Skeletal muscle tissue (tissue), 4 donors: ENCODE measurements around the gene CELF1. TPM values are rescaled to one million over a fixed set of nuclear protein-coding genes. Genes with fewer than 3 reads are reported as not detected.
A peak's percentile ranks its signal among the peaks of the same experiment; 100 is the strongest.
"Not testable (repeated sequence)": the region's sequence is repeated elsewhere in the genome, so short reads cannot be mapped to it uniquely, and the experiment has no call there.

ENCODE experiments used
- H3K27ac ChIP-seq: one replicate; pipeline ENCODE4 v1.7.0; 2013; ENCODE audit warnings: mild to moderate bottlenecking, low read depth, low read length, inconsistent platforms
- H3K27me3 ChIP-seq, 3 donors: one replicate each; pipeline ENCODE4 v1.7.0; 2013; ENCODE audit warnings: low read length in 3 of 3; ENCODE audit not compliant: control insufficient read depth in 3 of 3, insufficient read depth in 3 of 3
- H3K36me3 ChIP-seq, 3 donors: one replicate each; pipeline ENCODE4 v1.7.0; 2013; ENCODE audit warnings: low read length in 3 of 3; ENCODE audit not compliant: control insufficient read depth in 3 of 3, insufficient read depth in 3 of 3
- H3K4me1 ChIP-seq, 3 donors: one replicate each; pipeline ENCODE4 v1.7.0; 2013; ENCODE audit warnings: low read length in 3 of 3, mild to moderate bottlenecking in 3 of 3; ENCODE audit not compliant: control insufficient read depth in 3 of 3, insufficient read depth in 3 of 3
- H3K4me3 ChIP-seq, 3 donors: one replicate each; pipeline ENCODE4 v1.7.0; 2013; ENCODE audit warnings: low read length in 3 of 3
- H3K9ac ChIP-seq, 3 donors: one replicate each; pipeline ENCODE4 v1.7.0; 2013; ENCODE audit warnings: low read length in 3 of 3, mild to moderate bottlenecking in 3 of 3, moderate library complexity in 2 of 3, low read depth in 1 of 3
- H3K9me3 ChIP-seq, 3 donors: one replicate each; pipeline ENCODE4 v1.7.0; 2013; ENCODE audit warnings: low read length in 3 of 3; ENCODE audit not compliant: control insufficient read depth in 3 of 3
- total RNA-seq: library from RNA; depleted of rRNA; stranded (reverse); fragments of >200 nt; gene quantifications from one replicate; pipeline ENCODE4 v1.2.3, GENCODE V29; 2014
- donor health status: Osteomylitis.

The CELF1 gene
- total RNA-seq, 1 donor from 2014 or later, result 74.6 TPM

GRCh38 chr11:47564933-47565339 lies 12.0 kb upstream of the CELF1 start:
- H3K9me3 ChIP-seq, result no peaks in the 10 kb centered on the region
- peak overlapping the region; percentile 85 for H3K27ac ChIP-seq
- peaks cover 2 to 8% (median 7%) of the 10 kb centered on the region in 3 donors for H3K36me3 ChIP-seq
- peak overlapping the region; percentile 86 to 97 (median 96) for H3K9ac ChIP-seq
- peak overlapping the region; percentile 71 to 89 (median 84) for H3K4me3 ChIP-seq
- peaks cover 5 to 31% (median 12%) of the 10 kb centered on the region in 3 donors for H3K4me1 ChIP-seq
- no peaks in the 10 kb centered on the region for H3K27me3 ChIP-seq

GRCh38 chr11:47564366-47564765 lies 11.4 kb upstream of the CELF1 start:
- not testable (repeated sequence) for H3K36me3 ChIP-seq, H3K27ac ChIP-seq, H3K9me3 ChIP-seq, H3K27me3 ChIP-seq
- peaks cover 5 to 31% (median 12%) of the 10 kb centered on the region in 3 donors for H3K4me1 ChIP-seq
- peak overlapping the region in 1 of 3 donors; percentile 89 for H3K4me3 ChIP-seq
- peak overlapping the region in 1 of 3 donors; percentile 96 for H3K9ac ChIP-seq

DNA sequence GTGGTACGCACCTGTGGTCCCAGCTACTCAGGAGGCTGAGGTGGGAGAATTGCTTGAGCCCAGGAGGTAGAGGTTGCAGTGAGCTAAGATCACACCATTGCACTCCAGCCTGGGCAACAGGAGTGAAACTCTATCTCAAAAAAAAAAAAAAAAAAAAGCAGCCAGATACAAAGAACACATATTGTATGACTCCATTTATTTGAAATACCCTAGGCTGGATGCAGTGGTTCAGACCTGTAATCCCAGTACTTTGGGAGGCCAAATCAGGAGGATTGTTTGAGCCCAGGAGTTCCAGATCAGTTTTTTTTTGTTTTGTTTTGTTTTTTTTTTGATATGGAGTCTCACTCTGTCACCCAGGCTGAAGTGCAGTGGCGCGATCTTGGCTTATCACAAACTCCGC lies 9.5 kb upstream of the CELF1 start:
- not testable (repeated sequence) for H3K27me3 ChIP-seq, H3K36me3 ChIP-seq, H3K9ac ChIP-seq, H3K4me3 ChIP-seq, H3K27ac ChIP-seq, H3K9me3 ChIP-seq
- H3K4me1 ChIP-seq, result peaks cover 5 to 31% (median 12%) of the 10 kb centered on the region in 3 donors

DNA sequence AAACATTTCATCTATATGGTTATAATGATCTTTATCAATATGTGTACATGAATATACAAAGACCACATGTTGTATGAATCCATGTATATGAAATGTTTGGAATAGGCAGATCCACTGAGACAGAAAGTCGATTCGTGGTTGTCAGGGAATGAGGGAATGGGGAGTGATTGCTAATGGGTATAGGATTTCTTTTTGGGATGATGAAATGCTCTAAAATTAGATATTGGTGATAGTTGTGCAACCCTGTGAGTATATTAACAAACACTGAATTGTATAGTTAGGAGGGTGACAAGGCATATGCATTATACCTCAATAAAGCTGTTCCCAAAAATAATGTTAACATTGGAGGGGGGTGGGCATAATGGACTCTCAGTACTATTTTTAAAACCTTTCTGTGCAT lies 7.5 kb upstream of the CELF1 start:
- Histone ChIP-seq H3K4me1 (peaks cover 5 to 19% (median 8%) of the 10 kb centered on the region in 3 donors), H3K36me3 (no peaks in the 10 kb centered on the region), H3K27me3 (no peaks in the 10 kb centered on the region), H3K4me3 (no peak overlapping the region), H3K9ac (no peak overlapping the region), H3K9me3 (no peaks in the 10 kb centered on the region), H3K27ac (peak overlapping the region; percentile 12)

- H3K9ac ChIP-seq, result no peak overlapping the region
- H3K4me3 ChIP-seq, result no peak overlapping the region
- no peaks in the 10 kb centered on the region for H3K27me3 ChIP-seq
- H3K27ac ChIP-seq, result no peak overlapping the region
- H3K36me3 ChIP-seq, result no peaks in the 10 kb centered on the region
- peaks cover 0 to 9% (median 2%) of the 10 kb centered on the region in 3 donors for H3K4me1 ChIP-seq
- H3K9me3 ChIP-seq, result no peaks in the 10 kb centered on the region
Observed at GRCh38 chr11:47558695-47559094, 5.8 kb upstream of the CELF1 start.

DNA sequence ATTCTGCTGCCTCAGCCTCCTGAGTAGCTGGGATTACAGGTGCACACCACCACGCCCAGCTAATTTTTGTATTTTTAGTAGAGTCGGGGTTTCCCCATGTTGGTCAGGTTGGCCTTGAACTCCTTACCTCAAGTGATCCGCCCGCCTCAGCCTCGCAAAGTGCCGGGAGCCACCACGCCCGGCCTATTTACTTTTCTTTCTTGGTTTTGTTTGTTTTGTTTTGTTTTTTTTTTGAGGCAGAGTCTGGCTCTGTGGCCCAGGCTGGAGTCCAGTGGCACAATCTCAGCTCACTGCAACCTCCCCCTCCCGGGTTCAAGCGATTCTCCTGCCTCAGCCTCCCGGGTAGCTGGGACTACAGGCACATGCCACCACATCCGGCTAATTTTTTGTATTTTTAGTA lies 4.1 kb upstream of the CELF1 start:
- not testable (repeated sequence) for H3K36me3 ChIP-seq, H3K4me3 ChIP-seq, H3K27ac ChIP-seq, H3K9ac ChIP-seq, H3K27me3 ChIP-seq, H3K9me3 ChIP-seq
- H3K4me1 ChIP-seq, result peaks cover 9 to 19% (median 9%) of the 10 kb centered on the region in 3 donors

GRCh38 chr11:47553406-47553743 lies 443 bp upstream of the CELF1 start:
- no peaks in the 10 kb centered on the region for H3K27me3 ChIP-seq
- H3K9ac ChIP-seq, result peak overlapping the region; percentile 76 to 97 (median 77)
- H3K9me3 ChIP-seq, result no peaks in the 10 kb centered on the region
- H3K27ac ChIP-seq, result peak overlapping the region; percentile 93
- H3K4me3 ChIP-seq, result peak overlapping the region; percentile 87 to 99 (median 96)
- peaks cover 24 to 31% (median 27%) of the 10 kb centered on the region in 3 donors for H3K4me1 ChIP-seq
- H3K36me3 ChIP-seq, result peaks cover 0 to 2% (median 0%) of the 10 kb centered on the region in 3 donors

GRCh38 chr11:47552056-47552565 lies 821 bp downstream of the CELF1 start:
- Histone ChIP-seq H3K36me3 (peaks cover 0 to 2% (median 0%) of the 10 kb centered on the region in 3 donors), H3K9me3 (no peaks in the 10 kb centered on the region), H3K27ac (peak overlapping the region; percentile 93), H3K4me1 (peaks cover 32 to 41% (median 38%) of the 10 kb centered on the region in 3 donors), H3K9ac (peak overlapping the region; percentile 93 to 97 (median 97)), H3K27me3 (no peaks in the 10 kb centered on the region), H3K4me3 (peak overlapping the region; percentile 94 to 99 (median 96))

DNA sequence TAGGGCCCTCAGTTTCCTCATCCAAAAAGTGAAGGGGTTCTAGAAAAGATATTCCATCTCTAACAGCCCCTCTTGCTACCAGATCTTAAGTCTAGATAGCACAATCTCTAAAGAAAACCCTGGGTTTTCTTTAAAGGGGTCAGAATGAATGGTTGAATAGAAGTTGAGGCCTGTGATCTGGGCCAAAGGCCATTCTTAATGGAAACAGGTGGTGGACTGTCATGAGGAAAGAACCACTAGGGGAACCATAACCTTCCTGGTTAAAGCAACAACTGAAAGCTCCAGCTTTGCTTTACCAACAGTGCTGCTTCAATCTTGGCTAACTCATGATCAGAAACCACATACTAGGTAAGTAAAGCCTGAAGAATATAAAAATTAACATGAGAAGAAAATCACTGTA lies 1.8 kb downstream of the CELF1 start:
- Histone ChIP-seq H3K9me3 (no peaks in the 10 kb centered on the region), H3K27me3 (no peaks in the 10 kb centered on the region), H3K9ac (peak overlapping the region in 1 of 3 donors; percentile 97), H3K4me3 (peak overlapping the region; percentile 0 to 99 (median 45)), H3K4me1 (peaks cover 32 to 41% (median 39%) of the 10 kb centered on the region in 3 donors), H3K27ac (peak overlapping the region; percentile 93), H3K36me3 (peaks cover 0 to 2% (median 0%) of the 10 kb centered on the region in 3 donors)

- Histone ChIP-seq H3K4me1 (peaks cover 32 to 41% (median 39%) of the 10 kb centered on the region in 3 donors), H3K36me3 (peaks cover 0 to 2% (median 0%) of the 10 kb centered on the region in 3 donors), H3K4me3 (peak overlapping the region in 1 of 3 donors; percentile 11), H3K9me3 (no peaks in the 10 kb centered on the region), H3K9ac (no peak overlapping the region), H3K27me3 (no peaks in the 10 kb centered on the region), H3K27ac (peak overlapping the region; percentile 93)
Observed at GRCh38 chr11:47550288-47551047, 2.5 kb downstream of the CELF1 start.
